H1 (cell line): ENCODE data around the gene MORC4. TPM values are rescaled to one million over a fixed set of nuclear protein-coding genes. Genes with fewer than 3 reads are reported as not detected.

Experiments
- CTCF ChIA-PET: fragments of 300-600 bp; sonication (Branson Sonifier 250); formaldehyde crosslinking; loops from one replicate; lab custom pipeline; 2021; ENCODE audit not compliant: partially characterized antibody; lab: Charles Lee
- POLR2A ChIA-PET: fragments of 300-600 bp; sonication (Branson Sonifier 250); formaldehyde crosslinking; loops from one replicate; lab custom pipeline; 2021; ENCODE audit warnings: inconsistent platforms; ENCODE audit not compliant: partially characterized antibody; lab: Charles Lee
- DNase-seq, 2 experiments: peaks; one replicate each; pipeline versions ENCODE4 v3.0.0 to v3.0.0-alpha.2; 2010 to 2022; ENCODE audit warnings: low spot score in 2 of 2, low read depth in 1 of 2, mixed read lengths in 1 of 2
- FAIRE-seq: peaks from 2 replicates; lab custom pipeline; 2011; peaks lifted over from hg19 to GRCh38; lab: Jason Lieb, UNC
- H2AFZ ChIP-seq: 2 replicates; pipeline ENCODE4 v1.8.1; 2012; ENCODE audit warnings: low read length, inconsistent platforms
- H2AK5ac ChIP-seq: 2 replicates; pipeline ENCODE4 v1.6.1; 2013; ENCODE audit warnings: low read depth, low read length
- H2BK120ac ChIP-seq: replicated peaks from 2 replicates; pipeline ENCODE3; 2013; ENCODE audit warnings: low read depth, low read length, inconsistent platforms
- H2BK12ac ChIP-seq: 2 replicates; pipeline ENCODE4 v1.6.1; 2013; ENCODE audit warnings: low read depth, low read length
- H2BK15ac ChIP-seq: 2 replicates; pipeline ENCODE4 v1.6.1; 2013; ENCODE audit warnings: low read length
- H2BK20ac ChIP-seq: 2 replicates; pipeline ENCODE4 v1.6.1; 2013; ENCODE audit warnings: low read length
- H2BK5ac ChIP-seq: 2 replicates; pipeline ENCODE4 v1.6.1; 2013; ENCODE audit warnings: low read depth, low read length
- H3K14ac ChIP-seq: 2 replicates; pipeline ENCODE4 v1.6.1; 2013; ENCODE audit warnings: inconsistent platforms; ENCODE audit not compliant: insufficient read length
- H3K18ac ChIP-seq: 2 replicates; pipeline ENCODE4 v1.6.1; 2013; ENCODE audit warnings: low read length; ENCODE audit errors: extremely low read depth
- H3K23ac ChIP-seq: 2 replicates; pipeline ENCODE4 v1.6.1; 2013; ENCODE audit warnings: inconsistent platforms; ENCODE audit not compliant: insufficient read length
- H3K23me2 ChIP-seq: 2 replicates; pipeline ENCODE4 v1.6.1; 2013; ENCODE audit warnings: low read depth, low read length
- H3K27ac ChIP-seq: 2 replicates; pipeline ENCODE4 v1.6.1; 2011; ENCODE audit warnings: low read depth, low read length, inconsistent platforms
- H3K27me3 ChIP-seq, 4 experiments: replicated peaks in 1 of 4; 1 replicate in 1 of 4; 2 replicates in 3 of 4; pipeline versions ENCODE4 v1.6.1 to v1.8.1; 2011 to 2013; ENCODE audit warnings: low read length in 3 of 4, mild to moderate bottlenecking in 3 of 4, inconsistent platforms in 2 of 4, mixed read lengths in 2 of 4, moderate library complexity in 1 of 4; ENCODE audit not compliant: control insufficient read depth in 3 of 4, insufficient read depth in 3 of 4; ENCODE audit errors: extremely low read depth in 1 of 4
- H3K36me3 ChIP-seq, 4 experiments: 2 replicates each; pipeline versions ENCODE4 v1.6.1 to v1.8.1; 2011 to 2013; ENCODE audit warnings: mild to moderate bottlenecking in 4 of 4, low read length in 3 of 4, moderate library complexity in 2 of 4, control low read depth in 1 of 4, inconsistent platforms in 1 of 4; ENCODE audit not compliant: insufficient read depth in 4 of 4, control insufficient read depth in 2 of 4
- H3K4ac ChIP-seq: replicated peaks from 2 replicates; pipeline ENCODE3; 2013; ENCODE audit warnings: low read length, low read depth, mixed read lengths, inconsistent platforms; ENCODE audit not compliant: insufficient read length
- H3K4me1 ChIP-seq, 4 experiments: replicated peaks in 1 of 4; 1 replicate in 1 of 4; 2 replicates in 3 of 4; pipeline versions ENCODE4 v1.6.1 to v1.8.1; 2011 to 2013; ENCODE audit warnings: low read length in 3 of 4, inconsistent platforms in 2 of 4, mixed read lengths in 1 of 4; ENCODE audit not compliant: insufficient read depth in 4 of 4, control insufficient read depth in 3 of 4
- H3K4me2 ChIP-seq, 2 experiments: 2 replicates each; pipeline versions ENCODE4 v1.6.1 to v1.8.1; 2011 to 2013; ENCODE audit warnings: low read depth in 2 of 2, low read length in 2 of 2, control low read depth in 1 of 2, inconsistent platforms in 1 of 2, mild to moderate bottlenecking in 1 of 2; ENCODE audit not compliant: insufficient read depth in 1 of 2
- H3K4me3 ChIP-seq, 4 experiments: fragments of 200-600, 300-600 bp in 1 of 4; sonication (generic), shearing (Covaris generic), sonication (Bioruptor Twin) in 1 of 4; 2 replicates each; pipeline versions ENCODE4 v1.5.1 to v1.8.1; 2011 to 2016; ENCODE audit warnings: low read length in 4 of 4, low read depth in 3 of 4, control low read depth in 2 of 4, inconsistent platforms in 2 of 4, mild to moderate bottlenecking in 2 of 4, mixed read lengths in 1 of 4, moderate library complexity in 1 of 4; ENCODE audit not compliant: insufficient read depth in 2 of 4; ENCODE audit errors: extremely low read depth in 1 of 4
- H3K56ac ChIP-seq: replicated peaks from 2 replicates; pipeline ENCODE3; 2013; ENCODE audit warnings: low read depth, mild to moderate bottlenecking, mixed read lengths, low read length, inconsistent platforms; ENCODE audit not compliant: insufficient read length
- H3K79me1 ChIP-seq: 2 replicates; pipeline ENCODE4 v1.6.1; 2013; ENCODE audit warnings: low read depth, low read length, control low read depth
- H3K79me2 ChIP-seq, 2 experiments: 2 replicates each; pipeline versions ENCODE4 v1.6.1 to v1.8.1; 2012 to 2013; ENCODE audit warnings: low read length in 2 of 2, mild to moderate bottlenecking in 2 of 2, inconsistent platforms in 1 of 2; ENCODE audit not compliant: insufficient read depth in 2 of 2, control insufficient read depth in 1 of 2
- H3K9ac ChIP-seq, 4 experiments: replicated peaks in 1 of 4; 1 replicate in 1 of 4; 2 replicates in 3 of 4; pipeline versions ENCODE4 v1.6.1 to v1.8.1; 2011 to 2013; ENCODE audit warnings: low read depth in 3 of 4, low read length in 3 of 4, control low read depth in 2 of 4, mild to moderate bottlenecking in 2 of 4, moderate library complexity in 2 of 4, inconsistent platforms in 1 of 4; ENCODE audit errors: extremely low read depth in 1 of 4
- H3K9me3 ChIP-seq, 2 experiments: 2 replicates each; pipeline versions ENCODE4 v1.6.1 to v1.8.1; 2012 to 2013; ENCODE audit warnings: mild to moderate bottlenecking in 2 of 2, moderate library complexity in 2 of 2, control low read depth in 1 of 2, inconsistent platforms in 1 of 2, low read depth in 1 of 2, low read length in 1 of 2, mixed read lengths in 1 of 2; ENCODE audit not compliant: insufficient read depth in 2 of 2
- H4K20me1 ChIP-seq, 2 experiments: replicated peaks in 1 of 2; 2 replicates each; pipeline versions ENCODE3 to v1.8.1; 2011 to 2013; ENCODE audit warnings: inconsistent platforms in 2 of 2, low read length in 2 of 2, mild to moderate bottlenecking in 1 of 2; ENCODE audit not compliant: insufficient read depth in 2 of 2, control insufficient read depth in 1 of 2
- H4K5ac ChIP-seq: 2 replicates; pipeline ENCODE4 v1.6.1; 2013; ENCODE audit warnings: low read length, low read depth, mixed read lengths, inconsistent platforms; ENCODE audit not compliant: insufficient read length
- H4K8ac ChIP-seq: 2 replicates; pipeline ENCODE4 v1.8.0; 2013; ENCODE audit warnings: mild to moderate bottlenecking, moderate library complexity, low read length, inconsistent platforms; ENCODE audit not compliant: insufficient read depth; ENCODE audit errors: extremely low read depth
- H4K91ac ChIP-seq: replicated peaks from 2 replicates; pipeline ENCODE3; 2013; ENCODE audit warnings: low read length, mixed read lengths, inconsistent platforms; ENCODE audit not compliant: insufficient read length
- CREB1 ChIP-seq: IDR thresholded peaks from 2 replicates; pipeline ENCODE4 v1.6.1; 2012; ENCODE audit warnings: inconsistent platforms
- SIRT6 ChIP-seq: IDR thresholded peaks from one replicate; pipeline ENCODE4 v1.7.1; 2012; ENCODE audit warnings: low read length, inconsistent platforms
- WGBS, 2 experiments: shearing (Covaris generic) in 1 of 2; methylation state at CpG; one replicate each; pipeline versions ENCODE4 v1.1.6 to v1.1.7; 2013 to 2015; ENCODE audit warnings: low lambda C conversion rate in 2 of 2, mixed read lengths in 2 of 2, inconsistent platforms in 1 of 2, low coverage in 1 of 2, missing lambda C conversion rate in 1 of 2; ENCODE audit not compliant: insufficient replicate concordance in 2 of 2, insufficient coverage in 1 of 2, insufficient read length in 1 of 2; ENCODE audit errors: extremely low coverage in 1 of 2, missing lambda C conversion rate in 1 of 2; 5-methylcytosine and 5-hydroxymethylcytosine counted together
- polyA plus RNA-seq, 7 experiments: library from polyadenylated mRNA; depleted of rRNA in 3 of 7; stranded (reverse) in 5 of 7; unstranded in 2 of 7; fragments of >200 nt in 5 of 7; fragments of 200-250 nt in 2 of 7; gene quantifications; 1 replicate in 5 of 7; 2 replicates in 1 of 7; 4 replicates in 1 of 7; pipeline versions ENCODE4 v1.2.1 to v1.2.3, GENCODE V29; 2011 to 2013; ENCODE audit warnings: missing spikeins in 2 of 7, mixed read lengths in 2 of 7
- total RNA-seq: library from RNA; stranded (reverse); fragmentation: NEBNext Ultra II Directional; extraction: Animal tissue kit (Norgen Biotek cat#: 25700); gene quantifications from 2 replicates; pipeline ENCODE4 v1.2.1, GENCODE V29; 2021

The MORC4 gene
- total and polyA plus RNA-seq, 2 of the 8 experiments (the other 6 are each of a cell fraction or from before 2014, with no cell fraction given) = 1.4 to 2.5 TPM

DNA sequence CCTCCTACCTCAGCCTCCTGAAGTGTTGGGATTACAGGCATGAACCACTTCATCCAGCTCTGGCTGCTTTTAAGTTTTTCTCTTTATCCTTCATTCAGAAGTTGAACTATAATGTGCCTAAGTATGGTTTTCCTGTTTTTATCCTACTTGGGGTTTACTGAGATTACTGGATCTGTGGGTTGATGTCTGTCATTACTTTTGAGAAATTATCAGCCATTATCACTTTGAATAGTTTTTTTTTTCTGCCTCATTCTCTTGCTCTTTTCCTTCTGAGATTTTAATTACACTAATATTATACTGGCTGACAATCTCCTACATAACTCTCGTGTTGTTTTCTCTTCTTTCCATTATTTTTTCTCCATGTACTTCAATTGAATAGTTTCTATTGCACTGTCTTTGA lies 47.6 kb upstream of the MORC4 start:
- no peaks in the 10 kb centered on the region for H3K4me1 ChIP-seq
- FAIRE-seq = no peak
- TF ChIP-seq SIRT6 (no peak), CREB1 (no peak)

More for the DNA sequence above, 47.6 kb upstream of the MORC4 start:
- Histone ChIP-seq H4K20me1 (no peaks in the 10 kb centered on the region), H3K4me3 (no peak overlapping the region), H2AK5ac (no peak overlapping the region), H2BK12ac (no peak overlapping the region), H3K23me2 (no peaks in the 10 kb centered on the region), H2BK15ac (no peak overlapping the region), H3K4me2 (no peak overlapping the region), H4K91ac (no peak overlapping the region), H3K4ac (no peak overlapping the region), H3K36me3 (no peaks in the 10 kb centered on the region), H2AFZ (no peak overlapping the region), H3K27me3 (no peaks in the 10 kb centered on the region), H2BK120ac (no peak overlapping the region), H3K9ac (no peak overlapping the region), H3K9me3 (no peaks in the 10 kb centered on the region), H3K14ac (no peak overlapping the region), H4K8ac (no peak overlapping the region), H3K18ac (no peak overlapping the region), H3K23ac (no peak overlapping the region), H3K56ac (no peak overlapping the region), H2BK20ac (no peak overlapping the region), H3K79me2 (no peaks in the 10 kb centered on the region), H3K27ac (no peak overlapping the region), H2BK5ac (no peak overlapping the region), H3K79me1 (no peaks in the 10 kb centered on the region), H4K5ac (no peak overlapping the region)
- ChIA-PET POLR2A (interaction anchor here (0.7 kb wide), 1 partner anchor 12 kb away, joined by 3 read pairs; no protein-coding TSS in a partner anchor), CTCF (no interaction called here)
- no CpG with 5 or more reads among the region's 1 CpG for WGBS, 2 experiments
- DNase-seq = no peak
